Neural crest cell (in vitro differentiated cells): ENCODE measurements around the gene MPPE1. TPM values are rescaled to one million over a fixed set of nuclear protein-coding genes. Genes with fewer than 3 reads are reported as not detected.
"Not testable (repeated sequence)": the region's sequence is repeated elsewhere in the genome, so short reads cannot be mapped to it uniquely, and the experiment has no call there.

Experiments
- DNase-seq: peaks from one replicate; pipeline ENCODE4 v3.0.0; 2021; ENCODE audit warnings: low read depth, mixed read lengths, low spot score
- H3K27ac Mint-ChIP-seq: one replicate; pipeline ENCODE4 v1.8.0; 2021; ENCODE audit warnings: mild to moderate bottlenecking, mixed read lengths; ENCODE audit not compliant: unreplicated experiment
- H3K27me3 Mint-ChIP-seq: 2 replicates; pipeline ENCODE4 v1.8.0; 2021; ENCODE audit warnings: low read depth, mild to moderate bottlenecking, mixed read lengths
- H3K36me3 Mint-ChIP-seq: 2 replicates; pipeline ENCODE4 v1.8.0; 2021; ENCODE audit warnings: low read depth, mild to moderate bottlenecking, mixed read lengths
- H3K4me1 Mint-ChIP-seq: 2 replicates; pipeline ENCODE4 v1.8.0; 2021; ENCODE audit warnings: mixed read lengths
- H3K4me3 Mint-ChIP-seq: one replicate; pipeline ENCODE4 v1.8.0; 2021; ENCODE audit warnings: mild to moderate bottlenecking, mixed read lengths
- H3K9me3 Mint-ChIP-seq: 2 replicates; pipeline ENCODE4 v1.8.0; 2021; ENCODE audit warnings: mixed read lengths
- total RNA-seq: library from RNA; stranded (reverse); gene quantifications from 2 replicates; pipeline ENCODE4 v1.2.1, GENCODE V29; 2021
- TF ChIP-seq, protein P1 (sequence below): fragments of 200-600 bp; sonication (generic); conservative IDR thresholded peaks from 2 replicates; pipeline ENCODE4 v1.5.0; 2021; ENCODE audit warnings: antibody characterized with exemption, mild to moderate bottlenecking

The MPPE1 gene
- total RNA-seq, 1 donor from 2014 or later = 22.8 TPM

DNA sequence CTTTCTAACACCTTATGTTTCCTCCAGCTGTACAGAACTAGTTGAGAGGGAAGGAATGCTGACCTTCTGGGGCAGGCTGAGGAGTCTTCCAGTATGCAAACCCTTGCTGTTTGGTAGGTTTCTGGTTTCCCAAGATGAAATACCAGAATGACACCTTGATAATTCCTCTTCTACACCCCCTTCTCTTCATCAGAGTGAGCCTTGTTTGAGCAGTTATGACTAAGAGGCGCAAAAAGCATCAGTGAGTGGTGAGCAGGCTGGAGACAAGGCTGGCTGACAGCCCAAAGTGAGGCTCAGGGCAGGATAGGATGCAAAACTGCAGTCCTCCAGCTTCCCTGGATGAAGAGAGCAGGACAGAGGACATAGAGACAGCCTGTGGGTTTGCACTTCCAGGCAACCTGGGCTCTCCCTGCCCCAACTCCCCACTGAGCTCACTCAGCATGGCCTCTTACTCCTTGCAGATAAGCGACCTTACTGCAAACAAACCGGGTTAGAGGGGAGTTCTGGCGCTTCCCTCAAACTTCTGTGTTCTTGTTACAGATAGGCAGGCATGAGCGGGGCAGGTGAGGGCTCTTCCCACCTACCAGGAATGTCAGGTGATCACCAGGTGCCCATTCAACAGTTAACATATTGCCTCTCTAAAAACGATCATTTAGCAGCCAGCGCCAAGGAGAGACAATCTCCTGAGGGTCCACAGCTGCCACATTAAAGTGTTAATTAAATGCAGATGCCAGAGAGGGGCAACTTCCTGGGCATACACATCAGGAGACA lies 5.4 kb downstream of the MPPE1 start:
- DNase-seq = no peak
- H3K4me3 Mint-ChIP-seq = no peak overlapping the region
- H3K27me3 Mint-ChIP-seq = no peaks in the 10 kb centered on the region
- H3K36me3 Mint-ChIP-seq = peaks cover 4% of the 10 kb centered on the region
- H3K4me1 Mint-ChIP-seq = peaks cover 9% of the 10 kb centered on the region
- no peak overlapping the region for H3K27ac Mint-ChIP-seq
- no peaks in the 10 kb centered on the region for H3K9me3 Mint-ChIP-seq
- TF ChIP-seq, protein P1, sequence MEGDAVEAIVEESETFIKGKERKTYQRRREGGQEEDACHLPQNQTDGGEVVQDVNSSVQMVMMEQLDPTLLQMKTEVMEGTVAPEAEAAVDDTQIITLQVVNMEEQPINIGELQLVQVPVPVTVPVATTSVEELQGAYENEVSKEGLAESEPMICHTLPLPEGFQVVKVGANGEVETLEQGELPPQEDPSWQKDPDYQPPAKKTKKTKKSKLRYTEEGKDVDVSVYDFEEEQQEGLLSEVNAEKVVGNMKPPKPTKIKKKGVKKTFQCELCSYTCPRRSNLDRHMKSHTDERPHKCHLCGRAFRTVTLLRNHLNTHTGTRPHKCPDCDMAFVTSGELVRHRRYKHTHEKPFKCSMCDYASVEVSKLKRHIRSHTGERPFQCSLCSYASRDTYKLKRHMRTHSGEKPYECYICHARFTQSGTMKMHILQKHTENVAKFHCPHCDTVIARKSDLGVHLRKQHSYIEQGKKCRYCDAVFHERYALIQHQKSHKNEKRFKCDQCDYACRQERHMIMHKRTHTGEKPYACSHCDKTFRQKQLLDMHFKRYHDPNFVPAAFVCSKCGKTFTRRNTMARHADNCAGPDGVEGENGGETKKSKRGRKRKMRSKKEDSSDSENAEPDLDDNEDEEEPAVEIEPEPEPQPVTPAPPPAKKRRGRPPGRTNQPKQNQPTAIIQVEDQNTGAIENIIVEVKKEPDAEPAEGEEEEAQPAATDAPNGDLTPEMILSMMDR = no peak

DNA sequence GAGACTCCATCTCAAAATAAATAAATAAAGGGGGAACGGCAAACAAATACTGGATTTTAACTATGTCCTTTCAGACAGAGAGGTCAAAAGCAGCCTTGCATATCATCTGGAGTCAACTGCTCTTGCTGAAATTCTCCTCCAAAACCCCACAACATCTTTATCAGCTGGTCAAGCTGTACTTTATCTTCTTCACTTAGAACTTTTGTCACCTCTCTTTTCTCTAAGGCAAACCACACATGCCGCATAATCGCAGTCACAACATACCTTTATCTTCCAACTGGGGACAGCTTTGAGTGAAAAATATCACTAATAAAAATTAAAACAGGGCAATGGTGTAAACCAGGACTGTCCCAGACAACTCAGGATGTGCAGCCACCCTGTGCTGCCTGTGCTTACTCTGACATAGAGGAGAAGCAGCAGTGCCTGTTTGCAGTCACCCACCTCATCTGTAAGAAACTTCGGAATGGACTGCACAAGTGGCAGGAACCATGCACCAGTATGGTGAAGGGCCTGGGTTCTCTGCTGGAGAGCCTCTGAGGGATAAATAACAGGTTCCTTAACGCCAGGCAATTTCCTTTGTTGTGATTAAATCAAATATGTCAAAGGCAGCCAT lies 6.2 kb downstream of the MPPE1 start:
- no peaks in the 10 kb centered on the region for H3K9me3 Mint-ChIP-seq
- H3K27ac Mint-ChIP-seq = no peak overlapping the region
- H3K4me1 Mint-ChIP-seq = peaks cover 2% of the 10 kb centered on the region
- no peak overlapping the region for H3K4me3 Mint-ChIP-seq
- DNase-seq = no peak
- no peaks in the 10 kb centered on the region for H3K27me3 Mint-ChIP-seq
- H3K36me3 Mint-ChIP-seq = peaks cover 4% of the 10 kb centered on the region
- TF ChIP-seq, protein P1 = no peak

DNA sequence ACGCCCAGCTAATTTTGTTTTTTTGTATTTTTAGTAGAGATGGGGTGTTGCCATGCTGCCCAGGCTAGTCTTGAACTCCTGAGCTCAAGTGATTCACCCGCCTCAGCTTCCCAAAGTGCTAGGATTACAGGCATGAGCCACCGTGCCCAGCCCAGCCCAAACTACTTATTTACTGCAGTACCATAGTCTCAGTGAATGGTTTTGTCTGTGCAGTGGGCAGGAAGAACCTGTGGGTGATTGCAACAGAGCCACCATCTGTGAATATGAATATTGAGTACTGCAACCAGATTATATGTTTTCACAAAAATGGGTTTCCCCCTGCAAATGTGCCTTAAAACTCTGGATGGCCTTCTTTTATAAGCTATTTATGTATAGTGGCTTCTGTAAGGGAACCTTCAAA lies 9.1 kb downstream of the MPPE1 start:
- no peak for DNase-seq
- Mint-ChIP-seq H3K9me3 (no peaks in the 10 kb centered on the region), H3K36me3 (peaks cover 4% of the 10 kb centered on the region), H3K4me3 (no peak overlapping the region), H3K4me1 (no peaks in the 10 kb centered on the region), H3K27ac (no peak overlapping the region), H3K27me3 (no peaks in the 10 kb centered on the region)
- TF ChIP-seq, protein P1 = no peak

DNA sequence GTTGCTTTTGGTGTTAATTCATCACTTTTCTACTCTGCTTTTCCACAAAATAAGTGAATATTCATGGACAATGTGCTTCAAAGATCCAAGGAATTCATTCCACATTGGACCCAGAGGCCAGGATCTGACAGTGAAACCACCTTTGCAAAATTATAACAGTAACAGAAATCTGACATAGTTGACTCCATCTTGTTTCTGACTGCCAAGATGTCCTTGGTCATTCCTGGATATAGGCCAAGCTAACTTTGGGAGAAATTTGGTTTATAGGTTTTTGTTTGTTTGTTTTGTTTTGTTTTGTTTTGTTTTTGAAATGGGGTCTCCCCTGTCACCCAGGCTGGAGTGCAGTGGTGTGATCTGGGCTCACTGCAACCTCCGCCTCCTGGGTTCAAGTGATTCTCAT lies 10.3 kb downstream of the MPPE1 start:
- DNase-seq = no peak
- Mint-ChIP-seq H3K9me3 (no peaks in the 10 kb centered on the region), H3K4me3 (no peak overlapping the region), H3K27me3 (no peaks in the 10 kb centered on the region), H3K4me1 (no peaks in the 10 kb centered on the region), H3K27ac (no peak overlapping the region), H3K36me3 (peaks cover 4% of the 10 kb centered on the region)
- TF ChIP-seq, protein P1 = no peak

DNA sequence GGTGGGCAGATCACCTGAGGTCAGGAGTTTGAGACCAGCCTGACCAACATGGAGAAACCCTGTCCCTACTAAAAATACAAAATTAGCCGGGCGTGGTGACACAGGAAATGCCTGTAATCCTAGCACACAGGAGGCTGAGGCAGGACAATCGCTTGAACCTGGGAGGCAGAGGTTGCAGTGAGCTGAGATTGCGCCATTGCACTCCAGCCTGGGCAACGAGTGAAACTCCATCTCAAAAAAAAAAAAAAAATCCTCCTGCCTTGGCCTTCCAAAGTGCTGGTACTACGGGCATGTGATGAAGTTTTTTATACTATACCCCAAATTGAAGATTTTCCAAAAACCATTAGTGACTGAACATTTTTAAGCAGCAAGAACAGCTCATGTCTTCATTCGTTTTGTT lies 15.7 kb downstream of the MPPE1 start:
- not testable (repeated sequence) for H3K4me1 Mint-ChIP-seq, H3K4me3 Mint-ChIP-seq, DNase-seq, H3K36me3 Mint-ChIP-seq, H3K27me3 Mint-ChIP-seq, H3K9me3 Mint-ChIP-seq, H3K27ac Mint-ChIP-seq

DNA sequence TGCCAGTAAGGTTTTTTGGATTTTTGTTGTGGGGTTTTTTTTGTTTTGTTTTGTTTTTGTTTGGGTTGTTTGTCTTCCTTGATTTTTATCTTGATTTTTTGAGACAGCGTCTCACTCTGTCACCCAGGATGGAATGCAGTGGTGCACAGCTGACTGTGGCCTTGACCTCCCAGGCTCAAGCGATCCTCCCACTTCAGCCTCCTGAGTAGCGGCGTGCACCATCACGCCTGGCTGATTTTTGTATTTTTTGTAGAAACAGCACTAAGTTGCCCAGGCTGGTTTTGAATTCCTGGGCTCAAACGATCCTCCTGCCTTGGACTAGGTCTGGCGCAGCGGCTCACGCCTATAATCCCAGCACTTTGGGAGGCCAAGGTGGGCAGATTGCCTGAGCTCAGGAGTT lies 16.4 kb downstream of the MPPE1 start:
- no peak for DNase-seq
- Mint-ChIP-seq H3K27ac (no peak overlapping the region), H3K27me3 (no peaks in the 10 kb centered on the region), H3K4me1 (no peaks in the 10 kb centered on the region), H3K36me3 (no peaks in the 10 kb centered on the region), H3K9me3 (no peaks in the 10 kb centered on the region), H3K4me3 (no peak overlapping the region)
- TF ChIP-seq, protein P1 = no peak
